Endothelial cell of umbilical vein (primary cell): Measurements from ENCODE around the gene MAPT. TPM values are rescaled to one million over a fixed set of nuclear protein-coding genes. Genes with fewer than 3 reads are reported as not detected.

Experiments used
- BruUV-seq: library from RNA; stranded (reverse); fragments of 400-500 nt; replicated peaks from 2 replicates; lab custom pipeline; 2021; lab: Mats Ljungman, UMichigan
- CTCF ChIA-PET: fragments of 300-600, 350-600 bp; sonication (Branson Sonifier 250); formaldehyde crosslinking; loops from one replicate; lab custom pipeline; 2021; ENCODE audit warnings: antibody characterized with exemption, inconsistent platforms; lab: Charles Lee
- POLR2A ChIA-PET: fragments of 300-600, 350-600 bp; sonication (Branson Sonifier 250); formaldehyde crosslinking; loops from one replicate; lab custom pipeline; 2021; ENCODE audit warnings: antibody characterized with exemption, inconsistent platforms; lab: Charles Lee
- DNase-seq: peaks from one replicate; pipeline ENCODE4 v3.0.0-alpha.2; 2011; ENCODE audit warnings: low read depth, low spot score
- FAIRE-seq: peaks from 2 replicates; lab custom pipeline; 2011; peaks lifted over from hg19 to GRCh38; lab: Jason Lieb, UNC
- H2AFZ ChIP-seq: 2 replicates; pipeline ENCODE4 v1.6.0; 2012; ENCODE audit warnings: low read depth, low read length, control low read depth, inconsistent platforms
- H3K27ac ChIP-seq: 2 replicates; pipeline ENCODE4 v1.5.1; 2011; ENCODE audit warnings: low read depth, mild to moderate bottlenecking, control low read depth, low read length, moderate library complexity; ENCODE audit not compliant: insufficient read depth
- H3K27me3 ChIP-seq, 2 experiments: 2 replicates each; pipeline versions ENCODE4 v1.6.0 to v1.6.1; 2011; ENCODE audit warnings: low read length in 2 of 2, mixed read lengths in 1 of 2; ENCODE audit not compliant: control insufficient read depth in 2 of 2, insufficient read depth in 2 of 2
- H3K36me3 ChIP-seq, 2 experiments: 2 replicates in 1 of 2; 3 replicates in 1 of 2; pipeline ENCODE4 v1.5.1; 2011; ENCODE audit warnings: low read length in 2 of 2, mild to moderate bottlenecking in 1 of 2, moderate library complexity in 1 of 2; ENCODE audit not compliant: control insufficient read depth in 2 of 2, insufficient read depth in 2 of 2; ENCODE audit errors: extremely low read depth in 1 of 2
- H3K4me1 ChIP-seq: 3 replicates; pipeline ENCODE4 v1.5.1; 2011; ENCODE audit warnings: mild to moderate bottlenecking, low read length; ENCODE audit not compliant: control insufficient read depth, insufficient read depth; ENCODE audit errors: extremely low read depth
- H3K4me2 ChIP-seq: 2 replicates; pipeline ENCODE4 v1.6.1; 2011; ENCODE audit warnings: low read length, control low read depth, mixed read lengths; ENCODE audit not compliant: insufficient read depth
- H3K4me3 ChIP-seq, 3 experiments: fragments of 200-600 bp in 1 of 3; sonication (generic), shearing (Covaris generic) in 1 of 3; replicated peaks in 1 of 3; 2 replicates each; pipeline ENCODE4 v1.5.1; 2011 to 2016; ENCODE audit warnings: control low read depth in 3 of 3, low read length in 3 of 3, mild to moderate bottlenecking in 2 of 3, inconsistent platforms in 1 of 3, low read depth in 1 of 3, moderate library complexity in 1 of 3; ENCODE audit not compliant: insufficient read depth in 1 of 3
- H3K79me2 ChIP-seq: 2 replicates; pipeline ENCODE4 v1.6.0; 2012; ENCODE audit warnings: low read length, inconsistent platforms; ENCODE audit not compliant: control insufficient read depth, insufficient read depth
- H3K9ac ChIP-seq: replicated peaks from 2 replicates; pipeline ENCODE3; 2011; ENCODE audit warnings: low read length, control low read depth; ENCODE audit not compliant: insufficient read depth; ENCODE audit errors: extremely low read depth
- H3K9me1 ChIP-seq: replicated peaks from 3 replicates; pipeline ENCODE4 v1.6.0; 2011; ENCODE audit warnings: mild to moderate bottlenecking, low read length; ENCODE audit not compliant: control insufficient read depth, insufficient read depth; ENCODE audit errors: extremely low read depth
- H3K9me3 ChIP-seq: replicated peaks from 2 replicates; pipeline ENCODE4 v1.5.1; 2012; ENCODE audit warnings: low read length, inconsistent platforms; ENCODE audit not compliant: control insufficient read depth, insufficient read depth
- H4K20me1 ChIP-seq: replicated peaks from 2 replicates; pipeline ENCODE3; 2011; ENCODE audit warnings: mild to moderate bottlenecking, low read length; ENCODE audit not compliant: control insufficient read depth, insufficient read depth; ENCODE audit errors: extremely low read depth
- CTCF ChIP-seq, 2 donors: IDR thresholded peaks; 1 replicate in 1 of 2; 2 replicates in 1 of 2; pipeline ENCODE4 v1.5.1; 2011; ENCODE audit warnings: low read length in 2 of 2, mild to moderate bottlenecking in 2 of 2, moderate library complexity in 2 of 2, control low read depth in 1 of 2, inconsistent platforms in 1 of 2, low read depth in 1 of 2; ENCODE audit not compliant: insufficient read depth in 1 of 2; ENCODE audit errors: extremely low read depth in 1 of 2
- EZH2 ChIP-seq: IDR thresholded peaks from 2 replicates; pipeline ENCODE4 v1.6.1; 2012; ENCODE audit warnings: borderline replicate concordance, low read depth, mild to moderate bottlenecking, moderate library complexity, low read length, inconsistent platforms; ENCODE audit not compliant: severe bottlenecking
- FOS ChIP-seq: IDR thresholded peaks from 2 replicates; pipeline ENCODE4 v1.6.1; 2011; ENCODE audit warnings: mild to moderate bottlenecking, low read length, moderate library complexity, borderline replicate concordance; ENCODE audit not compliant: insufficient read depth
- GATA2 ChIP-seq: IDR thresholded peaks from 2 replicates; pipeline ENCODE4 v1.7.0; 2011; ENCODE audit warnings: low read depth, mild to moderate bottlenecking, moderate library complexity, mixed read lengths, low read length; ENCODE audit not compliant: insufficient read length, insufficient read depth
- JUN ChIP-seq: IDR thresholded peaks from 2 replicates; pipeline ENCODE4 v1.6.1; 2011; ENCODE audit warnings: borderline replicate concordance, low read depth; ENCODE audit not compliant: insufficient read length, insufficient read depth
- MAX ChIP-seq: IDR thresholded peaks from 2 replicates; pipeline ENCODE4 v1.6.1; 2011; ENCODE audit not compliant: insufficient read depth, insufficient read length
- MYC ChIP-seq: IDR thresholded peaks from one replicate; pipeline ENCODE4 v1.6.1; 2011; ENCODE audit warnings: mild to moderate bottlenecking, low read depth, low read length
- POLR2A ChIP-seq: IDR thresholded peaks from 2 replicates; pipeline ENCODE4 v1.6.1; 2012; ENCODE audit warnings: low read depth, mild to moderate bottlenecking, control low read depth, low read length
- POLR2AphosphoS5 ChIP-seq: IDR thresholded peaks from 2 replicates; pipeline ENCODE4 v1.6.1; 2012; ENCODE audit warnings: low read depth, mild to moderate bottlenecking, control low read depth, low read length, moderate library complexity; ENCODE audit not compliant: insufficient read depth
- dilution Hi-C: fragments of 300-500 bp; cut with MboI; formaldehyde crosslinking; loops from one replicate; pipeline ENCODE4 v1.15.0; 2019; ENCODE audit warnings: low sequenced_read_pairs; ENCODE audit not compliant: extremely low pct_ligation_motif_present
- intact Hi-C: fragments of 100-400 bp; cut with micrococcal nuclease; formaldehyde crosslinking; loops from one replicate; pipeline ENCODE4 v1.10.0; 2022
- polyA plus RNA-seq, 4 experiments: library from polyadenylated mRNA; depleted of rRNA in 3 of 4; stranded (reverse) in 3 of 4; unstranded in 1 of 4; fragments of >200 nt; gene quantifications; 2 replicates each; pipeline versions ENCODE4 v1.2.1 to v1.2.3, GENCODE V29; 2011 to 2012; ENCODE audit warnings: missing spikeins in 1 of 4
- total RNA-seq: library from RNA; stranded (reverse); gene quantifications from 2 replicates; pipeline ENCODE4 v1.2.3, GENCODE V29; 2021

The MAPT gene
- total and polyA plus RNA-seq, 2 donors (not counting 3 experiments of a cell fraction or from before 2014, with no cell fraction given) = 0.04 to 0.51 TPM

GRCh38 chr17:46007461-46007965 lies 113.2 kb downstream of the MAPT start:
- DNase-seq (no peak), FAIRE-seq (no peak)
- Histone ChIP-seq H3K9me3 (no peaks in the 10 kb centered on the region), H3K4me3 (no peak overlapping the region), H3K36me3 (no peaks in the 10 kb centered on the region), H3K4me2 (no peak overlapping the region), H3K27ac (no peak overlapping the region), H3K9ac (no peak overlapping the region), H3K79me2 (no peaks in the 10 kb centered on the region), H3K9me1 (no peaks in the 10 kb centered on the region), H2AFZ (no peak overlapping the region), H3K4me1 (no peaks in the 10 kb centered on the region), H4K20me1 (no peaks in the 10 kb centered on the region), H3K27me3 (peaks cover 0 to 2% of the 10 kb centered on the region in 2 experiments)
- TF ChIP-seq MAX (no peak), EZH2 (no peak), MYC (no peak), CTCF (IDR thresholded peaks at IDR 0.05; ENCODE audit: extremely low read depth in 1 of 2, insufficient read depth in 1 of 2, low read depth in 1 of 2, low read length in 2 of 2) (no peak), JUN (no peak), GATA2 (no peak), FOS (no peak), POLR2A (no peak), POLR2AphosphoS5 (no peak)
- POLR2A ChIA-PET = no interaction called here
- no TSS peak for BruUV-seq
- dilution Hi-C loops = no loop called here
- intact Hi-C loops = no loop called here
- CTCF ChIA-PET = interaction anchor here (0.9 to 2.4 kb wide), 5 partner anchors 10 to 280 kb away, joined by 4 to 12 read pairs (median 5); partner anchors contain the start of gene KANSL1
